ENCODE results near the gene ANO10. TPM values are rescaled to one million over a fixed set of nuclear protein-coding genes. Genes with fewer than 3 reads are reported as not detected.

ANO10 gene
- total and polyA plus RNA-seq, 2 donors (not counting 3 experiments of a cell fraction or from before 2014, with no cell fraction given) = 28.4 to 45.8 TPM

DNA sequence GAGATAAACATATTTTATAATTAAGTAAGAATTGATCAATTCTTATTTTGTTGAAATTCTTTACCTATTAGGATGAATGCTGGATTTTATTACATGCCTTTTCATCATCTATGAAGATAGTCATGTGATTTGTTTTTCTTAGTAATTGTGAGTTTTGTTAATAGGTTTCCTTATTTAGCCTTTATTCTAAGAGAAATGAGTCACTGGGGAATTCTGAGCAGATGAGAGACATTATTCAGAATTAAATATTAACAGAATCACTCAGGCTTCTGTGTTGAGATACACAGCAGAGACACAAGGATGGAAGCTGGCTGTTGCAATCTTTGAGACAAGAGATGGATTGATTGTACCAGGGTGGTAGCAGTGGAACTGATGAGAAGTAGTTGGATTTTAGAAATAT lies 7.4 kb upstream of the ANO10 start:
- Histone ChIP-seq H3K79me2 (ENCODE audit: control insufficient read depth, insufficient read depth, low read length) (no peaks in the 10 kb centered on the region), H4K20me1 (replicated peaks; ENCODE audit: control insufficient read depth, extremely low read depth, insufficient read depth, low read length) (no peaks in the 10 kb centered on the region), H3K27ac (ENCODE audit: insufficient read depth, low read depth, low read length) (no peak overlapping the region), H3K27me3 (ENCODE audit: control insufficient read depth in 2 of 2, insufficient read depth in 2 of 2, low read length in 2 of 2) (no peaks in the 10 kb centered on the region), H3K9me1 (replicated peaks; ENCODE audit: control insufficient read depth, extremely low read depth, insufficient read depth, low read length) (no peaks in the 10 kb centered on the region), H3K9me3 (replicated peaks; ENCODE audit: control insufficient read depth, insufficient read depth, low read length) (no peaks in the 10 kb centered on the region), H3K4me1 (ENCODE audit: control insufficient read depth, extremely low read depth, insufficient read depth, low read length) (peaks cover 13% of the 10 kb centered on the region), H3K4me2 (ENCODE audit: insufficient read depth, low read length) (no peak overlapping the region), H3K4me3 (replicated peaks in 1 of 3; ENCODE audit: insufficient read depth in 1 of 3, low read depth in 1 of 3, low read length in 3 of 3) (no peak overlapping the region), H3K9ac (replicated peaks; ENCODE audit: extremely low read depth, insufficient read depth, low read length) (no peak overlapping the region), H2AFZ (ENCODE audit: low read depth, low read length) (no peak overlapping the region), H3K36me3 (ENCODE audit: control insufficient read depth in 2 of 2, extremely low read depth in 1 of 2, insufficient read depth in 2 of 2, low read length in 2 of 2) (no peaks in the 10 kb centered on the region)
- TF ChIP-seq CTCF (IDR thresholded peaks at IDR 0.05; ENCODE audit: extremely low read depth in 1 of 2, insufficient read depth in 1 of 2, low read depth in 1 of 2, low read length in 2 of 2) (no peak), FOS (IDR thresholded peaks at IDR 0.05; ENCODE audit: borderline replicate concordance, insufficient read depth, low read length) (no peak), MYC (IDR thresholded peaks at IDR 0.05; ENCODE audit: low read depth, low read length) (no peak), GATA2 (IDR thresholded peaks at IDR 0.05; ENCODE audit: insufficient read depth, insufficient read length, low read depth, low read length) (no peak), JUN (IDR thresholded peaks at IDR 0.05; ENCODE audit: borderline replicate concordance, insufficient read depth, insufficient read length, low read depth) (no peak), EZH2 (IDR thresholded peaks at IDR 0.05; ENCODE audit: borderline replicate concordance, low read depth, low read length, severe bottlenecking) (no peak), POLR2A (IDR thresholded peaks at IDR 0.05; ENCODE audit: low read depth, low read length) (no peak), POLR2AphosphoS5 (IDR thresholded peaks at IDR 0.05; ENCODE audit: insufficient read depth, low read depth, low read length) (no peak)
- TF ChIP-seq, protein P1, sequence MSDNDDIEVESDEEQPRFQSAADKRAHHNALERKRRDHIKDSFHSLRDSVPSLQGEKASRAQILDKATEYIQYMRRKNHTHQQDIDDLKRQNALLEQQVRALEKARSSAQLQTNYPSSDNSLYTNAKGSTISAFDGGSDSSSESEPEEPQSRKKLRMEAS (IDR thresholded peaks at IDR 0.05; ENCODE audit: insufficient read depth, insufficient read length) = no peak
- ChIA-PET POLR2A (no interaction called here), CTCF (no interaction called here)
- dilution Hi-C loops (cut with MboI; ENCODE audit: extremely low pct_ligation_motif_present, low sequenced_read_pairs) (no loop called here), intact Hi-C loops (cut with micrococcal nuclease) (loop anchor here (10.0 kb wide), 2 partner anchors 234 to 444 kb away; no protein-coding TSS in a partner anchor)
- FAIRE-seq = no peak
- no TSS peak for BruUV-seq (replicated peaks)
- no peak for DNase-seq (ENCODE audit: low read depth, low spot score)
